Thoracic aorta (tissue), 2 donors: ENCODE data around the gene GABBR2. TPM values are rescaled to one million over a fixed set of nuclear protein-coding genes. Genes with fewer than 3 reads are reported as not detected.

ENCODE experiments used
- ATAC-seq: fragments of 150-250 bp; one replicate; pipeline ENCODE4 v1.8.0; 2017; ENCODE audit warnings: low read depth; ENCODE audit not compliant: insufficient number of reproducible peaks, low FRiP score
- DNase-seq: peaks from one replicate; pipeline ENCODE4 v3.0.0-alpha.2; 2020; ENCODE audit warnings: low spot score
- H3K27ac ChIP-seq, 2 donors: fragments of 200-600 bp; sonication (generic); 1 replicate in 1 of 2; 2 replicates in 1 of 2; pipeline ENCODE4 v1.5.1; 2016; ENCODE audit warnings: mild to moderate bottlenecking in 2 of 2, moderate library complexity in 2 of 2
- H3K27me3 ChIP-seq: fragments of 200-600 bp; sonication (generic); replicated peaks from 2 replicates; pipeline ENCODE4 v1.6.0; 2016; ENCODE audit warnings: mild to moderate bottlenecking; ENCODE audit not compliant: insufficient read depth
- H3K36me3 ChIP-seq: fragments of 200-600 bp; sonication (generic); one replicate; pipeline ENCODE4 v1.5.1; 2016
- H3K4me1 ChIP-seq, 2 donors: fragments of 200-600 bp; sonication (generic); 1 replicate in 1 of 2; 2 replicates in 1 of 2; pipeline versions ENCODE4 v1.5.1 to v1.6.0; 2016; ENCODE audit warnings: low read depth in 2 of 2, mild to moderate bottlenecking in 1 of 2; ENCODE audit not compliant: control insufficient read depth in 1 of 2
- H3K4me3 ChIP-seq: fragments of 200-600 bp; sonication (generic); 2 replicates; pipeline ENCODE4 v1.5.1; 2016; ENCODE audit warnings: mild to moderate bottlenecking
- H3K9me3 ChIP-seq: fragments of 200-600 bp; sonication (generic); 2 replicates; pipeline ENCODE4 v1.5.1; 2016
- CTCF ChIP-seq: fragments of 200-600 bp; sonication (generic); IDR thresholded peaks from one replicate; pipeline ENCODE4 v1.5.1; 2019; ENCODE audit warnings: antibody characterized with exemption
- total RNA-seq, 2 donors: library from RNA; depleted of rRNA; stranded (reverse); fragments of >200 nt; gene quantifications; one replicate each; pipeline versions ENCODE4 v1.1.0 to v1.2.3, GENCODE V29; 2016

GABBR2 gene
- total RNA-seq, 2 donors from 2014 or later = not detected

GRCh38 chr9:98347642-98348041 lies 361.1 kb downstream of the GABBR2 start:
- Histone ChIP-seq H3K4me3 (no peak overlapping the region), H3K27ac (no peak overlapping the region), H3K36me3 (no peaks in the 10 kb centered on the region), H3K9me3 (peaks cover 3% of the 10 kb centered on the region), H3K4me1 (no peaks in the 10 kb centered on the region), H3K27me3 (no peaks in the 10 kb centered on the region)
- no peak for DNase-seq
- no peak for ATAC-seq
- no peak for TF ChIP-seq CTCF

GRCh38 chr9:98345011-98345410 lies 363.7 kb downstream of the GABBR2 start:
- no peak for TF ChIP-seq CTCF
- no peaks in the 10 kb centered on the region for H3K9me3 ChIP-seq
- no peaks in the 10 kb centered on the region for H3K36me3 ChIP-seq
- no peak overlapping the region for H3K27ac ChIP-seq
- H3K27me3 ChIP-seq = no peaks in the 10 kb centered on the region
- H3K4me1 ChIP-seq = no peaks in the 10 kb centered on the region
- ATAC-seq = no peak
- DNase-seq = no peak
- H3K4me3 ChIP-seq = no peak overlapping the region

GRCh38 chr9:98344581-98344980 lies 364.2 kb downstream of the GABBR2 start:
- DNase-seq = no peak
- no peak for ATAC-seq

GRCh38 chr9:98342820-98343210 lies 365.9 kb downstream of the GABBR2 start:
- Histone ChIP-seq H3K4me3 (no peak overlapping the region), H3K27me3 (no peaks in the 10 kb centered on the region), H3K36me3 (no peaks in the 10 kb centered on the region), H3K27ac (no peak overlapping the region), H3K9me3 (no peaks in the 10 kb centered on the region), H3K4me1 (no peaks in the 10 kb centered on the region)
- no peak for ATAC-seq
- no peak for DNase-seq
- TF ChIP-seq CTCF = no peak

More at GRCh38 chr9:98344581-98344980, 364.2 kb downstream of the GABBR2 start:
- Histone ChIP-seq H3K36me3 (no peaks in the 10 kb centered on the region), H3K27me3 (no peaks in the 10 kb centered on the region), H3K4me1 (no peaks in the 10 kb centered on the region), H3K27ac (no peak overlapping the region), H3K9me3 (no peaks in the 10 kb centered on the region), H3K4me3 (no peak overlapping the region)
- TF ChIP-seq CTCF = no peak

GRCh38 chr9:98342098-98342819 lies 366.5 kb downstream of the GABBR2 start:
- ATAC-seq = no peak
- DNase-seq = no peak
- no peaks in the 10 kb centered on the region for H3K27me3 ChIP-seq

More at GRCh38 chr9:98342098-98342819, 366.5 kb downstream of the GABBR2 start:
- no peak for TF ChIP-seq CTCF
- Histone ChIP-seq H3K36me3 (no peaks in the 10 kb centered on the region), H3K9me3 (no peaks in the 10 kb centered on the region), H3K4me1 (no peaks in the 10 kb centered on the region), H3K27ac (no peak overlapping the region), H3K4me3 (no peak overlapping the region)
